ENCODE data around the gene GALNT2.
A peak's percentile ranks its signal among the peaks of the same experiment; 100 is the strongest.

The GALNT2 gene

DNA sequence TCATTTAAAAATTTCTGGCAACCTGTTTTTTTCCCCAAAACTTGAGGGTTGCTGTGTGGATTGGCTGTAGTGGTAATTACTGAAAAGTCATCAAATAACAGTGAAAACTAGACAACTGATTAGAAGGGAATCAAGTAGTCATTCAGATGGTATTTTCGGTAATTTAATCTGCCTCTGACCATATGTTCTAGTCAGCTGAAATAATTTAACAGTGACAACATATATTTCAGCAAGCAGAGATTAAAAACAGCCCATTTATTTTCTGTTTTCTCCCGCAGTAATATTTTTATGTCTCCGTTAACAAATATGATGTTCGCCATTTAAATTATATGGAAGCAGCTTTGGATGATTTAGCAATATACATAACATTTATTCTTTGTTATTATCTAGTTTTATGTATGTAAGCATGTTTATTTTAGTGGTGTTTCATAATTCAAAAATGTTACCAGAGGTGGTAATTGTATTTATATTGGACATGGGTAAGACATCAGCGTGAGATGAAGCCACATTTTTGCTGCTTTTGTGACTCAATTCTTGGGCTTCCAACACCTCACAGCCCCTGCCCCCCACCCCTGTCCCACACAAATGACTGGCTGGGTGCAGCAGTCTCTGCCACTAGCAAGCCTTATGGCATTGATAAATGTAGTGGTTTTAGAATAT is 104.4 kb downstream of the GALNT2 start:
- no peak for DNase-seq

DNA sequence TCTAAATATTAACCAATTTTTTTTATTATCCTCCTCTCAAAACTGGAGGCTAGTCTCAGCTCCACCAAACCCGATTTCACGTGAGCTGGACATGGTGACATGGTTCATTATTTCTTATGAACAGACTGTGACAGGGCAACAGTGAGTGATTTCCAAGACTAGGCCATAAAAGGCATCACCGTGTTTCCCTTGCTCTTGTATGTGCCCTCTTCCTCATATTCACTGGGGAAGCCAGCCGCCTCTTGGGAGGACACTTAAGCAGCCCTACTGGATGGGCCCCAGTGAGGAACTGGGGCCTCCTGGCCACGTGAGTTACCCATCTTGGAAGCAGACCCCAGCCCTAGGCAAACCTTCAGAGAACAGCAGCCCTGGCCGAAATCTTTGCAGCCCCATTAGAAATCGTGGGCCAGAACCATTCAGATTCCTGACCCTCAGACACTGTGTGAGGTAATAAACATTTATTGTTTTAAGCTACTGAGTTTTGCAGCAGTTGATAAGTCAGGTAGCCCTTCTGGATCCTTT is 105.0 kb downstream of the GALNT2 start:
- DNase-seq: no peak

DNA sequence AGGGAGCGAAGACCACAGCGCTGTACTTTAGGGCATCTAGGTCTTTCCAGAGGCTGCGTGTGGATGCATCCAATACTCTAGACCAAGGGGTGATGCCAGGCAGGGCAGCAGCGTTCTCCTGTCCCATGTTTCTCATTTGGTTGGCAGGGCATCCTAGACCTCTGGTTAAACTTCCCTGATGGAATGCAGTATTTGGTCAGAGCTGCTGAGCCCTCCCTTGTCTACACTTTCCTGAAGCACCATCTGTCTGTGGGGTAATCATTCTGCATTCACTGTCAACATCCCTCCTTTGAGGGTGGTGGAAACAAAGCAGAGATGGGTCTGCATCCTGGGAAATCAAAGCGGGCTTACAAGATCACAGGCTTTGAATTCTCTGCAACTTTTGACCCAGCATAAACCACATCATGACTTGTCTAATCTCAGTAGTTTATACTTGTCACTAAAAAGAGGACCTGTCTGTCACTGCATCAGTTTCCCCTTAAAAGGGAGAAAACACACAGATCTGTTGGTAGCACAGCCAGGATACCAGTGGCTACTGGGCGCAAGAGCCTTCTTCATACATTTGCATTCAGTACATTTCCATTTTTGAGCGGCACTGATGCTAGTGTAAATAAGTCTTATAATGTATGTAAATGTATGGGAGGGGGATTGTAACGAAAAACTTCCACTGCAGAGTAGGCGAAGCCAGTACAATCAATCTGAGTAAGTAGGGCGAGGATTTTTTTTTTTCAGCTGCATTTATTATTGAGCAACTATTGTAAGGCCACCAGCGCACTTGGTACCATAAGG is 106.3 kb downstream of the GALNT2 start:
- DNase-seq: no peak

DNA sequence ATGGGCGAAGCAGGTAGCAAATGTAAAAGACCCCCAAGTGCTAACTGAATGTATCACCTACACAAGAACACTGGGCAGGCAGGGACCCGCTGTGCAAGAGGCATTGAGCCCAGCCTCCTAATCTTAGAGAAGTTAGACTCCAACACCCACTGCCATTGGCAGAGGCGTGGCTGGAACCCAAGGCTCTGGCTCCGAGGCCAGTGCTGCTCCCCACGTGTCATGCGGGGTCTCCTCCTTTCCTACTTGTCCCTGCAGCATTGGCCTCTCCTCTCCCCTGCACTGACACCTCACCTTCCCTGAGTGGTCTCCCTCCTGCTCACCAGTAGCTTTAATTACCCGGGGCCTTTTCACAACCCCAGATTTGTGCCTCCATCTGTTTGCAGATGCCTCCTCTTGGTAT is 107.0 kb downstream of the GALNT2 start:
- DNase-seq: no peak

- no peak for DNase-seq
Measured at GRCh38 chr1:230174471-230175162, 107.6 kb downstream of the GALNT2 start.

DNA sequence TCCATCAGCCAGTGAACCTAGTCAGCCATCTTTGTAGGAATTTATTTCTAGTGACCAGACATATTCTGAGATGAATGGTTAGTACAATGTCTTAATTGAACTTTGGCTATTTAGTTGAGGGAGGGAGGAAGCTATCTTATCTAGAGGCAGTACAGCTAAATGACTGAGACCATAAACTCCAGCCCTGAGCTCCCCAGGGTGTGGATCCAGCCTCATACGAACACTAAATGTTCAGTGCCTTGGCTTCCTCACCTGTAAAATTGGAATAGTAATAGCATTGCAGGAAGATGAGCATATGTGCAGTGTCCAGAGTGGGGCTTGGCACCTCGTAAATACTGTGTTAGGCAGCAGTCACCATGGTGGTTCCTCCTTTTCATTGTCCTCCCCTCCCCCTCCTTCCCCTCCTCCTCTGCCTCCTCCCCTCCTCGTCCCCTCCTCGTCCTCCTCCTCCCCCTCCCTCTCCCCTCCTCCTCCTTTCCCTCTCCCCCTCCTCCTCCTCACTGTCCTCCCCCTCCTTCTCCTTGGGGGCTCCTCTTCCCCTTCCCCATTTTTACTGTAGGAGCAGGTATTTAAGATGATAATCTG is 108.2 kb downstream of the GALNT2 start:
- DNase-seq: no peak

- no peak for DNase-seq
Measured at GRCh38 chr1:230175839-230176238, 108.8 kb downstream of the GALNT2 start.

DNA sequence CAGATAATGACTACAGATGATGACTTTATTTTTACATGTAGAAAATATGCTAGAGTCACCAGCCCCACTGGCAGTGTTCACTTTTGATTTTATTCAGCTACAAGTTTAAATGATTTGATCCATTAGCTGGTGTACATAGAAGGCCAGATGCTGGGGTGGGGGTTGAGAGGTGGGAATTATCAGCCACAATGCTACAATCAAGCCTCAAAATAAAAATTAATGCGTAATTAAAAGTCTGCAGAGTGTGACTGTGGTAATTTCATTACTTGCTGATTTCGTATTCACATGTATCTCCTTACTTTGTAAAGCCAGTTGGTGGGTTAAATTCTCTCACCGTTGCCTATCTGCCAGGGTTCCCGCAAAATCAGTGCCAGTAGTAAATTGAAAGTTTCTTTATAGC is 109.3 kb downstream of the GALNT2 start:
- no peak for DNase-seq

- no peak for DNase-seq
Measured at GRCh38 chr1:230176871-230177411, 109.9 kb downstream of the GALNT2 start.

GRCh38 chr1:230179249-230179648 is 112.2 kb downstream of the GALNT2 start:
- no peak for DNase-seq

GRCh38 chr1:230185076-230186001 is 118.3 kb downstream of the GALNT2 start:
- no peak for DNase-seq

- peak; percentile 82 for DNase-seq
Measured at GRCh38 chr1:230186003-230186863, 119.2 kb downstream of the GALNT2 start.

DNA sequence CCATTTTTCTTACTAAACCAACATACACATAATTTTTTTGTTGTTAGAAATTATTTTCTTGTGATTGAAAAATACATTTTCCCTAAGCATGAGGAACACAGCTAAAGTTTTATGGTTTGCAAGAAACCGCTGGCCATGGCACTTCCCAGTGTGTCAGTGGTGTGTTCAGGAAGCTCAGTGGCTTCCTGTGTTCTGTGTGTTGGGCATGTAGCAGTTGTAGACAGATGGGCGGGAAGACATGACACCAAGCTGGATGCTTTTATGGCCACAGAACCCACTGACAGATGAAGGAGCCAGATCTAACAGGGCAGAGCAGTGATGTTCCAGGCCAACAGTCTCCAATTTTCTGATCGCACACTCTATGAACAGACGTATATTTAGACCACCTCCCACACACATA is 119.8 kb downstream of the GALNT2 start:
- no peak for DNase-seq

- no peak for DNase-seq
Measured at GRCh38 chr1:230187290-230187689, 120.3 kb downstream of the GALNT2 start.

DNA sequence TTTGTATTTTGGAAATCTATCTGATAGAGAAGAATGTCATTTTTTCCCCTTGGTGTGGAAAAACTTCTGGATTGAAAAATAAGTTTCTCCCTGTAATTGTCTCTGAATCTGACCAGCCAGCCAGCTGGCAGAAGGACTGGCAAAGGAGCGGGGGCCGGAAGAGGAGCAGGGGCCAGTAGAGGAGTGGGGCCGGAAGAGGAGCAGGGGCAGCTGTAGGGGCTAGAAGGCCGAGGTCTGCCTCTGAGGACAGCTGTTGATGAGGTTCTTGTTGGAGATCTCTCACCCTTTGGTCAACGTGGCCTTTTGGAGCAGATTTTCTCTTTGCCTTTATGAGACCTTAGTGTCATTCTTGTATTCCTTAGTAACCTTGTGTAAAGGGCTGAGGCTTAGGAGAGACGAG is 121.8 kb downstream of the GALNT2 start:
- no peak for DNase-seq

GRCh38 chr1:230189341-230189740 is 122.3 kb downstream of the GALNT2 start:
- peak; percentile 96 for DNase-seq

GRCh38 chr1:230189824-230190223 is 122.8 kb downstream of the GALNT2 start:
- DNase-seq: no peak

DNA sequence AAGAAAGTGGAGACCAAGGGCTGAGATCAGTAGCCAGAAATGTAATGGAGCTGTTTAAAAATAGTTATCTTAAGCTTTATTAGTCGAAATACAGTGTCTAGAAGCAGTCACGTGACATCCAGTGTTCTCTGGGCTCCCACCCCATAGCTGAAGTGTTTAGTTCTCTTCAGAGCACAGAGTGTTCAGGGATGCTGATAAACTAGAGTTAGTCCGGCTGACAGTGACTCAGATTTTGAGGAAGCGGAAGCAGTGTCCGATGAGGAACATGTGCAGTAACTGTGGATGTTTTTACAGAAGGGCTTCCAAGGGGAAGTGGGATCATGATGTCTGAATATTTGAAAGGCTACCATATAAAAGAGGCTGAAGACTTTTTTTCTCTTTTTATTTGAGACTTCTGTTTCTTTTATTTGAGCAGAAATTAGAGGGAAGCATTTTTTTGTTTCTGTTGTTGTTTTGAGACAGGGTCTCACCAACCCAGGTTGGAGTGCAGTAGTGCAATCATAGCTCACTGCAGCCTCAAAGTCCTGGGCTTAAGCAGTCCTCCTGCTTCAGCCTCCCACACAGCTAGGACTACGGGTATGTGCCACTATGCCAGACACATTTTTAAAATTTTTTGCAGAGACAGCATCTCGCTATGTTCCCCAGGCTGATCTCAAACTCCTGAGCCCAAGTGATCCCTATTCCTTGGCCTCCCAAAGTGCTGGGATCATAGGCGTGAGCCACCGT is 124.2 kb downstream of the GALNT2 start:
- DNase-seq: no peak

DNA sequence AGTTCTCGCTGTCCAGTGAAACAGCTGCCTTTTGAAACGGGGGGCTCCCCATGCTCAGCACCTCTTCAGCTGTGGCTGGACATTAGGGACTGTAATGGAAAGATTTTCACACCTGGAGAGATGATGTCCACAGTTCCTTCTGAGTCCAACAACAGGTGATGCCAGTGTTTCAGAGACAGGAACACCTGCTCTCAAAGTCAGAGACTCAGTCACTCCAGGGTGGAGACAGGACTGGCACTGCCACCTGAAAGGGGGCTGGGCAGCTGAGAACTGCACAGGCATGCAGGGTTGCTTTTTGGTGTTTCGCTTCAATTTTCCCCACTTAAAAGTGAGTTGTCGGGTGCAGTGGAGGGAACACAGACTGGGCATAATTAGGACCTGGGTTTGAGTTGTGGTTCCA is 124.8 kb downstream of the GALNT2 start:
- no peak for DNase-seq

GRCh38 chr1:230194525-230194924 is 127.5 kb downstream of the GALNT2 start:
- DNase-seq: no peak

Measured in NCI-H1436 treated with DMSO at 0.1 percent for 48 hours (cell line).